ENCODE data around the gene GDNF.
"Not testable (repeated sequence)": the region's sequence is repeated elsewhere in the genome, so short reads cannot be mapped to it uniquely, and the experiment has no call there.

Gene GDNF

GRCh38 chr5:37871023-37871815 is 31.4 kb upstream of the GDNF start:
- Histone ChIP-seq H3K9ac (ENCODE audit: low read length in 5 of 5) (no peak overlapping the region), H3K4me3 (ENCODE audit: low read depth in 1 of 5, low read length in 5 of 5) (no peak overlapping the region), H3K9me3 (ENCODE audit: control insufficient read depth in 5 of 5, low read length in 5 of 5) (peaks cover 0 to 5% (median 4%) of the 10 kb centered on the region in 5 donors), H3K27ac (ENCODE audit: low read depth, low read length) (no peak overlapping the region), H3K4me1 (ENCODE audit: control insufficient read depth in 5 of 5, insufficient read depth in 5 of 5, low read length in 5 of 5) (no peaks in the 10 kb centered on the region), H3K36me3 (ENCODE audit: control insufficient read depth in 5 of 5, insufficient read depth in 5 of 5, low read length in 5 of 5) (no peaks in the 10 kb centered on the region), H3K27me3 (ENCODE audit: control insufficient read depth in 5 of 5, insufficient read depth in 4 of 5, low read length in 5 of 5) (peaks cover 0 to 6% (median 0%) of the 10 kb centered on the region in 5 donors)

GRCh38 chr5:37869216-37869615 is 29.4 kb upstream of the GDNF start:
- H3K9me3 ChIP-seq (ENCODE audit: control insufficient read depth in 5 of 5, low read length in 5 of 5), result peaks cover 0 to 5% (median 4%) of the 10 kb centered on the region in 5 donors
- no peak overlapping the region for H3K27ac ChIP-seq (ENCODE audit: low read depth, low read length)
- H3K4me1 ChIP-seq (ENCODE audit: control insufficient read depth in 5 of 5, insufficient read depth in 5 of 5, low read length in 5 of 5), result no peaks in the 10 kb centered on the region
- no peaks in the 10 kb centered on the region for H3K36me3 ChIP-seq (ENCODE audit: control insufficient read depth in 5 of 5, insufficient read depth in 5 of 5, low read length in 5 of 5)
- peaks cover 0 to 6% (median 0%) of the 10 kb centered on the region in 5 donors for H3K27me3 ChIP-seq (ENCODE audit: control insufficient read depth in 5 of 5, insufficient read depth in 4 of 5, low read length in 5 of 5)
- H3K4me3 ChIP-seq (ENCODE audit: low read depth in 1 of 5, low read length in 5 of 5), result no peak overlapping the region
- H3K9ac ChIP-seq (ENCODE audit: low read length in 5 of 5), result no peak overlapping the region

GRCh38 chr5:37867654-37868053 is 27.8 kb upstream of the GDNF start:
- no peak overlapping the region for H3K27ac ChIP-seq (ENCODE audit: low read depth, low read length)
- no peak overlapping the region for H3K9ac ChIP-seq (ENCODE audit: low read length in 5 of 5)
- no peaks in the 10 kb centered on the region for H3K36me3 ChIP-seq (ENCODE audit: control insufficient read depth in 5 of 5, insufficient read depth in 5 of 5, low read length in 5 of 5)
- no peaks in the 10 kb centered on the region for H3K4me1 ChIP-seq (ENCODE audit: control insufficient read depth in 5 of 5, insufficient read depth in 5 of 5, low read length in 5 of 5)
- peaks cover 0 to 5% (median 4%) of the 10 kb centered on the region in 5 donors for H3K9me3 ChIP-seq (ENCODE audit: control insufficient read depth in 5 of 5, low read length in 5 of 5)
- peaks cover 0 to 6% (median 0%) of the 10 kb centered on the region in 5 donors for H3K27me3 ChIP-seq (ENCODE audit: control insufficient read depth in 5 of 5, insufficient read depth in 4 of 5, low read length in 5 of 5)
- no peak overlapping the region for H3K4me3 ChIP-seq (ENCODE audit: low read depth in 1 of 5, low read length in 5 of 5)

- H3K4me3 ChIP-seq (ENCODE audit: low read depth in 1 of 5, low read length in 5 of 5); H3K9ac ChIP-seq (ENCODE audit: low read length in 5 of 5); H3K9me3 ChIP-seq (ENCODE audit: control insufficient read depth in 5 of 5, low read length in 5 of 5); H3K27me3 ChIP-seq (ENCODE audit: control insufficient read depth in 5 of 5, insufficient read depth in 4 of 5, low read length in 5 of 5); H3K27ac ChIP-seq (ENCODE audit: low read depth, low read length); H3K4me1 ChIP-seq (ENCODE audit: control insufficient read depth in 5 of 5, insufficient read depth in 5 of 5, low read length in 5 of 5); H3K36me3 ChIP-seq (ENCODE audit: control insufficient read depth in 5 of 5, insufficient read depth in 5 of 5, low read length in 5 of 5): not testable (repeated sequence)
These were observed 23.1 kb upstream of the GDNF start for GRCh38 chr5:37862907-37863306.

GRCh38 chr5:37860206-37860605 is 20.4 kb upstream of the GDNF start:
- peaks cover 0 to 4% (median 0%) of the 10 kb centered on the region in 5 donors for H3K27me3 ChIP-seq (ENCODE audit: control insufficient read depth in 5 of 5, insufficient read depth in 4 of 5, low read length in 5 of 5)
- H3K27ac ChIP-seq (ENCODE audit: low read depth, low read length), result no peak overlapping the region
- H3K4me3 ChIP-seq (ENCODE audit: low read depth in 1 of 5, low read length in 5 of 5), result no peak overlapping the region
- no peak overlapping the region for H3K9ac ChIP-seq (ENCODE audit: low read length in 5 of 5)
- peaks cover 0 to under 1% (median 0%) of the 10 kb centered on the region in 5 donors for H3K9me3 ChIP-seq (ENCODE audit: control insufficient read depth in 5 of 5, low read length in 5 of 5)
- H3K4me1 ChIP-seq (ENCODE audit: control insufficient read depth in 5 of 5, insufficient read depth in 5 of 5, low read length in 5 of 5), result no peaks in the 10 kb centered on the region
- no peaks in the 10 kb centered on the region for H3K36me3 ChIP-seq (ENCODE audit: control insufficient read depth in 5 of 5, insufficient read depth in 5 of 5, low read length in 5 of 5)

- H3K27me3 ChIP-seq (ENCODE audit: control insufficient read depth in 5 of 5, insufficient read depth in 4 of 5, low read length in 5 of 5), result peaks cover 0 to 4% (median 0%) of the 10 kb centered on the region in 5 donors
- H3K9me3 ChIP-seq (ENCODE audit: control insufficient read depth in 5 of 5, low read length in 5 of 5), result peaks cover 0 to 4% (median 0%) of the 10 kb centered on the region in 5 donors
- H3K36me3 ChIP-seq (ENCODE audit: control insufficient read depth in 5 of 5, insufficient read depth in 5 of 5, low read length in 5 of 5), result no peaks in the 10 kb centered on the region
- no peak overlapping the region for H3K9ac ChIP-seq (ENCODE audit: low read length in 5 of 5)
- H3K4me3 ChIP-seq (ENCODE audit: low read depth in 1 of 5, low read length in 5 of 5), result no peak overlapping the region
- H3K27ac ChIP-seq (ENCODE audit: low read depth, low read length), result no peak overlapping the region
- H3K4me1 ChIP-seq (ENCODE audit: control insufficient read depth in 5 of 5, insufficient read depth in 5 of 5, low read length in 5 of 5), result no peaks in the 10 kb centered on the region
These were observed 20.0 kb upstream of the GDNF start for GRCh38 chr5:37859805-37860204.

- H3K9me3 ChIP-seq (ENCODE audit: control insufficient read depth in 5 of 5, low read length in 5 of 5), result peaks cover 0 to 9% (median 0%) of the 10 kb centered on the region in 5 donors
- no peak overlapping the region for H3K4me3 ChIP-seq (ENCODE audit: low read depth in 1 of 5, low read length in 5 of 5)
- no peaks in the 10 kb centered on the region for H3K36me3 ChIP-seq (ENCODE audit: control insufficient read depth in 5 of 5, insufficient read depth in 5 of 5, low read length in 5 of 5)
These were observed 18.4 kb upstream of the GDNF start for GRCh38 chr5:37858250-37858649.

GRCh38 chr5:37857696-37858095 is 17.9 kb upstream of the GDNF start:
- no peak overlapping the region for H3K27ac ChIP-seq (ENCODE audit: low read depth, low read length)
- H3K36me3 ChIP-seq (ENCODE audit: control insufficient read depth in 5 of 5, insufficient read depth in 5 of 5, low read length in 5 of 5), result no peaks in the 10 kb centered on the region
- no peak overlapping the region for H3K4me3 ChIP-seq (ENCODE audit: low read depth in 1 of 5, low read length in 5 of 5)
- peaks cover 0 to 9% (median 0%) of the 10 kb centered on the region in 5 donors for H3K9me3 ChIP-seq (ENCODE audit: control insufficient read depth in 5 of 5, low read length in 5 of 5)
- H3K9ac ChIP-seq (ENCODE audit: low read length in 5 of 5), result no peak overlapping the region
- peaks cover 0 to 4% (median 0%) of the 10 kb centered on the region in 5 donors for H3K27me3 ChIP-seq (ENCODE audit: control insufficient read depth in 5 of 5, insufficient read depth in 4 of 5, low read length in 5 of 5)
- no peaks in the 10 kb centered on the region for H3K4me1 ChIP-seq (ENCODE audit: control insufficient read depth in 5 of 5, insufficient read depth in 5 of 5, low read length in 5 of 5)

More at GRCh38 chr5:37858250-37858649, 18.4 kb upstream of the GDNF start:
- Histone ChIP-seq H3K27ac (ENCODE audit: low read depth, low read length) (no peak overlapping the region), H3K4me1 (ENCODE audit: control insufficient read depth in 5 of 5, insufficient read depth in 5 of 5, low read length in 5 of 5) (no peaks in the 10 kb centered on the region), H3K27me3 (ENCODE audit: control insufficient read depth in 5 of 5, insufficient read depth in 4 of 5, low read length in 5 of 5) (peaks cover 0 to 4% (median 0%) of the 10 kb centered on the region in 5 donors), H3K9ac (ENCODE audit: low read length in 5 of 5) (no peak overlapping the region)

GRCh38 chr5:37855438-37855837 is 15.6 kb upstream of the GDNF start:
- no peaks in the 10 kb centered on the region for H3K27me3 ChIP-seq (ENCODE audit: control insufficient read depth in 5 of 5, insufficient read depth in 4 of 5, low read length in 5 of 5)

GRCh38 chr5:37851305-37851704 is 11.5 kb upstream of the GDNF start:
- no peaks in the 10 kb centered on the region for H3K36me3 ChIP-seq (ENCODE audit: control insufficient read depth in 5 of 5, insufficient read depth in 5 of 5, low read length in 5 of 5)
- no peak overlapping the region for H3K9ac ChIP-seq (ENCODE audit: low read length in 5 of 5)
- peaks cover 0 to 9% (median 0%) of the 10 kb centered on the region in 5 donors for H3K9me3 ChIP-seq (ENCODE audit: control insufficient read depth in 5 of 5, low read length in 5 of 5)
- H3K27ac ChIP-seq (ENCODE audit: low read depth, low read length), result no peak overlapping the region
- H3K4me3 ChIP-seq (ENCODE audit: low read depth in 1 of 5, low read length in 5 of 5), result no peak overlapping the region
- peaks cover 0 to 9% (median 0%) of the 10 kb centered on the region in 5 donors for H3K4me1 ChIP-seq (ENCODE audit: control insufficient read depth in 5 of 5, insufficient read depth in 5 of 5, low read length in 5 of 5)
- H3K27me3 ChIP-seq (ENCODE audit: control insufficient read depth in 5 of 5, insufficient read depth in 4 of 5, low read length in 5 of 5), result no peaks in the 10 kb centered on the region

More at GRCh38 chr5:37855438-37855837, 15.6 kb upstream of the GDNF start:
- H3K9ac ChIP-seq (ENCODE audit: low read length in 5 of 5), result no peak overlapping the region
- H3K9me3 ChIP-seq (ENCODE audit: control insufficient read depth in 5 of 5, low read length in 5 of 5), result peaks cover 0 to 9% (median 0%) of the 10 kb centered on the region in 5 donors
- peaks cover 0 to 5% (median 0%) of the 10 kb centered on the region in 5 donors for H3K4me1 ChIP-seq (ENCODE audit: control insufficient read depth in 5 of 5, insufficient read depth in 5 of 5, low read length in 5 of 5)
- H3K4me3 ChIP-seq (ENCODE audit: low read depth in 1 of 5, low read length in 5 of 5), result no peak overlapping the region
- no peak overlapping the region for H3K27ac ChIP-seq (ENCODE audit: low read depth, low read length)
- no peaks in the 10 kb centered on the region for H3K36me3 ChIP-seq (ENCODE audit: control insufficient read depth in 5 of 5, insufficient read depth in 5 of 5, low read length in 5 of 5)
